Esophagus (tissue), 2 donors: ENCODE data around the gene DLGAP4. TPM values are rescaled to one million over a fixed set of nuclear protein-coding genes. Genes with fewer than 3 reads are reported as not detected.

Experiments
- H3K27ac ChIP-seq, 2 donors: one replicate each; pipeline ENCODE4 v1.5.1; 2013; ENCODE audit warnings: low read depth in 2 of 2, mild to moderate bottlenecking in 2 of 2, inconsistent platforms in 1 of 2, low read length in 1 of 2, moderate library complexity in 1 of 2
- H3K27me3 ChIP-seq, 2 donors: one replicate each; pipeline ENCODE4 v1.6.1; 2013; ENCODE audit warnings: low read length in 2 of 2, control low read depth in 1 of 2, mild to moderate bottlenecking in 1 of 2; ENCODE audit not compliant: insufficient read depth in 2 of 2, control insufficient read depth in 1 of 2
- H3K36me3 ChIP-seq, 2 donors: one replicate each; pipeline ENCODE4 v1.6.1; 2013; ENCODE audit warnings: low read length in 1 of 2; ENCODE audit not compliant: control insufficient read depth in 2 of 2, insufficient read depth in 2 of 2
- H3K4me1 ChIP-seq, 2 donors: one replicate each; pipeline ENCODE4 v1.6.1; 2013; ENCODE audit warnings: low read length in 1 of 2; ENCODE audit not compliant: control insufficient read depth in 2 of 2, insufficient read depth in 2 of 2
- H3K4me3 ChIP-seq, 2 donors: one replicate each; pipeline ENCODE4 v1.5.1; 2013; ENCODE audit warnings: low read length in 2 of 2, mild to moderate bottlenecking in 2 of 2, low read depth in 1 of 2, moderate library complexity in 1 of 2
- H3K9me3 ChIP-seq, 2 donors: one replicate each; pipeline ENCODE4 v1.6.1; 2013; ENCODE audit warnings: mild to moderate bottlenecking in 2 of 2, low read depth in 1 of 2, low read length in 1 of 2, moderate library complexity in 1 of 2; ENCODE audit not compliant: control insufficient read depth in 2 of 2, insufficient read depth in 1 of 2
- WGBS, 2 donors: extraction: QIAGEN DNeasy Blood & Tissue Kit; methylation state at CpG; one replicate each; pipeline ENCODE4 v1.1.7; 2013; 5-methylcytosine and 5-hydroxymethylcytosine counted together
- polyA plus RNA-seq, 2 donors: library from polyadenylated mRNA; stranded (reverse); fragments of 200-250 nt; gene quantifications; one replicate each; pipeline ENCODE4 v1.2.3, GENCODE V29; 2013
- donor health status: healthy with polysubstance abuse.
- donor health status: Bipolar disorder and iron deficiency.

Gene DLGAP4
- polyA plus RNA-seq, 2 donors: 15.8 to 24.3 TPM

DNA sequence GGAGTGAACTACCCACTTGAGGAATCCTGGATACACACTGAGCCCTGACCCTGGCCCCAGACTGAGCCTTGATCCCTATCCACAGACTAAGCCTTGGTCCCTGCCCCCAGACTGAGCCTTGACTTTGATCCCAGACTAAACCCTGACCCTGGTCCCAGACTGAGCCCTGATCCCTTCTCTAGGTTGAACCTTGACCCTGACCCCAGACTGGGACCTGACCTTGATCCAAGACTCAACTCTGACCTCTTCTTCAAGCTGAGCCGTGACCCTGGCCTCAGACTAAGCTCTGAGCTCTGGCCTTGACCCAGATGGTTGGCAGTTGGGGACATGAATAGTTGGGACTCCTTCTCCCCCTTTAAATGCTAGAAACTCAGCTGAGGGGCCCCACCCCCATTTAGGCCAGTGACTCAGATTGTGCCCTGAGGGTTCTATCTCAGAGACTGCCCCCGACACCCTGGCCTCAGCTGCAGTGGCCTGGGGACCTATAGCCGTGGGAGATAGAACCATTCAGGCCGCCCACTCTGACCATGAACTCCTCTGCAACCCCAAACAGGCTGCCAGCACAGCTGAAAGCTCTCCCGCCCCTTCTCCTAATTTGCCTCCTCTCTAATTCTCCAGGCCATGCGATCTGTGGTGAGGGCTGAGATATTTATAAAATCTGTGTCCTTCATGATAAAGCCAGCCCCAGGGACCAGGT, 84.7 kb downstream of the DLGAP4 start:
- 61 to 62% methylated on average over 6 of the region's 6 CpGs for WGBS, 2 donors
- Histone ChIP-seq H3K36me3 (no peaks in the 10 kb centered on the region), H3K9me3 (no peaks in the 10 kb centered on the region)

DNA sequence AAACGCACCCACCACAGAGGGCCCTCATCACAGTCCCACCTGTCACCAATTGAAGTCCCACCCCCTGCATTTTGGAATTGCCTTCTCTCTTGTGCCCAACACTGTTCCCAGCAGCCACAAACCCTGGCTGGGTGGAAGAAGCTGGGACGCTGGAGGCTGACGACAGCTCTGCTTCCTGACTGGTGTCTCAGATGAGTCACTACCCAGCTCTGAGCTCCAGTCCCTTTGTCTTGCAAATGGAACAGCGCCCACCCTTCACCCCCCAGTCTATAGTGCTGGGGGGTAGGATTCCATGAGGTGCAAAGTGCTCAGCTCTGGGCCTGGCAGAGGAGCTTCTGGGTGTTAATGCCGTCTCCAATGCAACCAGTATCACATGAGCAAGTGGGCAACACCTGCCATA, 85.3 kb downstream of the DLGAP4 start:
- no peak overlapping the region for H3K27ac ChIP-seq
- H3K27me3 ChIP-seq: no peaks in the 10 kb centered on the region
- no peaks in the 10 kb centered on the region for H3K36me3 ChIP-seq
- WGBS, 2 donors: 30 to 36% methylated on average over 5 of the region's 5 CpGs
- H3K4me3 ChIP-seq: no peak overlapping the region
- H3K9me3 ChIP-seq: no peaks in the 10 kb centered on the region
- H3K4me1 ChIP-seq: no peaks in the 10 kb centered on the region

More for the DNA sequence above, 84.7 kb downstream of the DLGAP4 start:
- H3K4me3 ChIP-seq: no peak overlapping the region
- no peaks in the 10 kb centered on the region for H3K4me1 ChIP-seq
- H3K27me3 ChIP-seq: no peaks in the 10 kb centered on the region
- H3K27ac ChIP-seq: no peak overlapping the region

GRCh38 chr20:36391955-36392354, 85.8 kb downstream of the DLGAP4 start:
- Histone ChIP-seq H3K4me1 (no peaks in the 10 kb centered on the region), H3K36me3 (no peaks in the 10 kb centered on the region), H3K4me3 (no peak overlapping the region), H3K9me3 (no peaks in the 10 kb centered on the region), H3K27ac (no peak overlapping the region), H3K27me3 (no peaks in the 10 kb centered on the region)
- 56 to 63% methylated on average over 5 of the region's 5 CpGs for WGBS, 2 donors

- H3K9me3 ChIP-seq: no peaks in the 10 kb centered on the region
These were observed 86.8 kb downstream of the DLGAP4 start for GRCh38 chr20:36392989-36393388.

DNA sequence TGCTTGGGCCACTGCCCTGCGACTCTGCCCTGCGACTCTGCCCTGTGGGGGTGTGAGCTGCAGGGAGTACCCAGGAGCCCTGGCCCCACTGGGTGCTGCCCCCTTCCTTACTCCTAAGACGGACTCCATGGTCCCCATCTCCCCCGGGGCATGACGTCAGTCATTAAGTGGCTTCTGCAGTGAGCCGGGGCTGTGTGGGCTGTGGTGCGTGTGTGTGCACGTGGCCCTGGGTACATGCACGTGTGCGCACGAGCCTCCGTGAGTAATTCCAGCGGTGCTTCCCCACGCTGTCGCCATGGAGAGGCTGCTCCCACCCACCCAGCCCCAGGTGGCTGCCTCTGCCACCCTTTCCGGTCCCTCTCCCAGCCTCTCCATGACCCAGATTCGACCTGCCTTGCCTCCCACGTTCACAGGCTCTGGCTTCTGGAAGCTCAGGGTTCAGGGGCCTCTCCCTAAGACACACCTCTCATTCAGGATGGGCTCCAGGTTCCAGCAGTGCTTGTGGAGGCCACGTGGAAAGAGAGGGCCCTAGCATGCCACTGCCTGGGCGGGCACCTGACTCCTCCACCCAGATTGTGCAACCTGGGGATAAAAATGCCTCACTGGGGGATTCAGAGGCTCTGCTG, 88.3 kb downstream of the DLGAP4 start:
- H3K4me1 ChIP-seq: no peaks in the 10 kb centered on the region
- H3K4me3 ChIP-seq: no peak overlapping the region
- H3K9me3 ChIP-seq: no peaks in the 10 kb centered on the region
- H3K27me3 ChIP-seq: no peaks in the 10 kb centered on the region
- H3K36me3 ChIP-seq: no peaks in the 10 kb centered on the region
- H3K27ac ChIP-seq: no peak overlapping the region
- 41 to 47% methylated on average over 20 of the region's 20 CpGs for WGBS, 2 donors

More at GRCh38 chr20:36392989-36393388, 86.8 kb downstream of the DLGAP4 start:
- Histone ChIP-seq H3K4me3 (no peak overlapping the region), H3K36me3 (no peaks in the 10 kb centered on the region), H3K4me1 (no peaks in the 10 kb centered on the region), H3K27me3 (no peaks in the 10 kb centered on the region), H3K27ac (no peak overlapping the region)
- WGBS, 2 donors: 77 to 90% methylated on average over 3 of the region's 3 CpGs

DNA sequence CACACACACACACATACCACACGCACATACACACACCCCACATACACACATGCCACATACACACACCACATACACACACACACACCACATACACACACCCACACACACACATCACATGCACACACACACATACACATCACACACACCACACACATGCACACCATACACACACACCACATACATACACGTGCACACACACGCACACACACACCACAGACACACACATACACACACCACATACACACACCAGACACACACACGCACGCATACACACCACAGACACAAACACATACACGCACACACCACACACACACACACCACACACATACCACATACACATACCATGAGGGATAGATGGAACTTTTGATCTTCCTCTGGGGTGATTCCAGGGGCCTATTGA, 90.2 kb downstream of the DLGAP4 start:
- 81 to 90% methylated on average over 6 of the region's 6 CpGs for WGBS, 2 donors
- no peaks in the 10 kb centered on the region for H3K36me3 ChIP-seq
- H3K4me1 ChIP-seq: no peaks in the 10 kb centered on the region
- no peaks in the 10 kb centered on the region for H3K27me3 ChIP-seq
- H3K4me3 ChIP-seq: no peak overlapping the region
- H3K27ac ChIP-seq: no peak overlapping the region
- H3K9me3 ChIP-seq: no peaks in the 10 kb centered on the region

DNA sequence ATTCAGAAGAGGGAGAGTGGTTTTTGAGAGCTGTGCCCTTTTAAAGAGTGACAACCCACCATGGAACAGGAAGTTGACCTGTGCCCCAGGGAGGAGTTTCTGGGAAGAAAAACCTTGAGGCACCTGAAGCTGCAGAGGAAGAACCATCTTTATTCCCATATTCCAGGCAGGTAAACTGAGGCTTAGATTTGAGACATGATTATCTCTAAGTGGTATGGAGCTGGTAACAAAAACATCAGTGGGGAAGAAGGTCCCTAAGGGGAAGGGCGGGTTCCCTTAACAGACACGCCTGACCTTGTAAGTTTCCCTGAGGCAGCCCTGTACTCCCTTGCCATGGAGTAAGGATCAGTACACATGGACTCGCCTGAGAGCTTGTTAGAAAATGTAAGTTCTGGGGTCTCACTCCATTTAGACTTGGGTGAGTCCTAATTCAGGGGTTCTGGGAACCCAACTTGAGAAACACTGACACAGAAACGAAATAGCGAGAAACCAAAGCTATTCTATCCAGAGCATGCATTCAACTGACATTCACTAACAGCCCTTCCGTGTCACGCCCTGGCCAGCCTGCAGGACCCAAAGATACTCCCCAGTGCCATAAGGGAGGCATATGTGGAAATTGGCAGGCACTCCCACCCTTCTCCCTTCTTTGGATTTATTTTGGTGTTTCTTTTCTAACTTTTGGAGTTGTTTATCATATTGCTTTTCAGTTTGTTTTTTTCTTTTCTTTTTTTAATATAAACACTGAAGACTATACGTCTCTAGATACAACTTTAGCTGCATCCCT, 90.9 kb downstream of the DLGAP4 start:
- no peak overlapping the region for H3K27ac ChIP-seq
- no peak overlapping the region for H3K4me3 ChIP-seq
- no peaks in the 10 kb centered on the region for H3K27me3 ChIP-seq
- no peaks in the 10 kb centered on the region for H3K36me3 ChIP-seq
- no peaks in the 10 kb centered on the region for H3K4me1 ChIP-seq
- 63 to 71% methylated on average over 8 of the region's 8 CpGs for WGBS, 2 donors
- H3K9me3 ChIP-seq: no peaks in the 10 kb centered on the region

DNA sequence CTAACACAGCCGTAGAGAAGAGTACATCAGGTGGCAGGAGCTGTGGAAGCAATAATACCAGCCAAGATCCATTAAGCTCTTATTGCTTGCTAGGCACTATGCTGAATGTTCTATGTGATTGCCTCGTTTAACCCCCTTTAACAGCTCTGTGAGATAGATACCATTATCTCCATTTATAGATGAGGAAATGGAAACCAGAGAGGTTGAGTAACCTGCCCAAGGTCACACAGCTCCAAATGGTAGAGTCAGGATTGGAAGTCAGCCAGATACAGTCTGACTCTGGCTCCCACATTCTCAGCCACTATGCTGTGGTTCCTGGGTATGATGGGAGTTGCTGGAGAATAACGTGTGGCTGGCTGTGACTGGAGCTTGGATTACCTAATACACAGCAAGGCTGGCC, 92.4 kb downstream of the DLGAP4 start:
- H3K27ac ChIP-seq: no peak overlapping the region
- H3K27me3 ChIP-seq: no peaks in the 10 kb centered on the region
- no peaks in the 10 kb centered on the region for H3K4me1 ChIP-seq
- H3K9me3 ChIP-seq: no peaks in the 10 kb centered on the region
- H3K36me3 ChIP-seq: no peaks in the 10 kb centered on the region
- WGBS, 2 donors: 60 to 65% methylated on average over 3 of the region's 3 CpGs
- H3K4me3 ChIP-seq: no peak overlapping the region

GRCh38 chr20:36399147-36399968, 93.2 kb downstream of the DLGAP4 start:
- Histone ChIP-seq H3K4me3 (no peak overlapping the region), H3K36me3 (no peaks in the 10 kb centered on the region), H3K27me3 (no peaks in the 10 kb centered on the region), H3K4me1 (no peaks in the 10 kb centered on the region), H3K9me3 (no peaks in the 10 kb centered on the region), H3K27ac (no peak overlapping the region)
- WGBS, 2 donors: 31 to 37% methylated on average over 6 of the region's 6 CpGs
